Endothelial cell of umbilical vein (primary cell): Measurements from ENCODE around the gene CDKN2B-AS1. TPM values are rescaled to one million over a fixed set of nuclear protein-coding genes. Genes with fewer than 3 reads are reported as not detected.
A peak's percentile ranks its signal among the peaks of the same experiment; 100 is the strongest.

Source experiments
- Bru-seq: library from RNA; stranded (reverse); fragments of 400-500 nt; gene quantifications from one replicate; lab custom pipeline; 2021; lab: Mats Ljungman, UMichigan
- BruChase-seq, 2 experiments: library from RNA; stranded (reverse); fragments of 400-500 nt; gene quantifications; one replicate each; lab custom pipeline; 2021; lab: Mats Ljungman, UMichigan
- BruUV-seq: library from RNA; stranded (reverse); fragments of 400-500 nt; replicated peaks from 2 replicates; lab custom pipeline; 2021; lab: Mats Ljungman, UMichigan
- CTCF ChIA-PET: fragments of 300-600, 350-600 bp; sonication (Branson Sonifier 250); formaldehyde crosslinking; loops from one replicate; lab custom pipeline; 2021; ENCODE audit warnings: antibody characterized with exemption, inconsistent platforms; lab: Charles Lee
- POLR2A ChIA-PET: fragments of 300-600, 350-600 bp; sonication (Branson Sonifier 250); formaldehyde crosslinking; loops from one replicate; lab custom pipeline; 2021; ENCODE audit warnings: antibody characterized with exemption, inconsistent platforms; lab: Charles Lee
- DNase-seq: peaks from one replicate; pipeline ENCODE4 v3.0.0-alpha.2; 2011; ENCODE audit warnings: low read depth, low spot score
- FAIRE-seq: peaks from 2 replicates; lab custom pipeline; 2011; peaks lifted over from hg19 to GRCh38; lab: Jason Lieb, UNC
- H2AFZ ChIP-seq: 2 replicates; pipeline ENCODE4 v1.6.0; 2012; ENCODE audit warnings: low read depth, low read length, control low read depth, inconsistent platforms
- H3K27ac ChIP-seq: 2 replicates; pipeline ENCODE4 v1.5.1; 2011; ENCODE audit warnings: low read depth, mild to moderate bottlenecking, control low read depth, low read length, moderate library complexity; ENCODE audit not compliant: insufficient read depth
- H3K27me3 ChIP-seq, 2 experiments: 2 replicates each; pipeline versions ENCODE4 v1.6.0 to v1.6.1; 2011; ENCODE audit warnings: low read length in 2 of 2, mixed read lengths in 1 of 2; ENCODE audit not compliant: control insufficient read depth in 2 of 2, insufficient read depth in 2 of 2
- H3K36me3 ChIP-seq, 2 experiments: 2 replicates in 1 of 2; 3 replicates in 1 of 2; pipeline ENCODE4 v1.5.1; 2011; ENCODE audit warnings: low read length in 2 of 2, mild to moderate bottlenecking in 1 of 2, moderate library complexity in 1 of 2; ENCODE audit not compliant: control insufficient read depth in 2 of 2, insufficient read depth in 2 of 2; ENCODE audit errors: extremely low read depth in 1 of 2
- H3K4me1 ChIP-seq: 3 replicates; pipeline ENCODE4 v1.5.1; 2011; ENCODE audit warnings: mild to moderate bottlenecking, low read length; ENCODE audit not compliant: control insufficient read depth, insufficient read depth; ENCODE audit errors: extremely low read depth
- H3K4me2 ChIP-seq: 2 replicates; pipeline ENCODE4 v1.6.1; 2011; ENCODE audit warnings: low read length, control low read depth, mixed read lengths; ENCODE audit not compliant: insufficient read depth
- H3K4me3 ChIP-seq, 3 experiments: fragments of 200-600 bp in 1 of 3; sonication (generic), shearing (Covaris generic) in 1 of 3; replicated peaks in 1 of 3; 2 replicates each; pipeline ENCODE4 v1.5.1; 2011 to 2016; ENCODE audit warnings: control low read depth in 3 of 3, low read length in 3 of 3, mild to moderate bottlenecking in 2 of 3, inconsistent platforms in 1 of 3, low read depth in 1 of 3, moderate library complexity in 1 of 3; ENCODE audit not compliant: insufficient read depth in 1 of 3
- H3K79me2 ChIP-seq: 2 replicates; pipeline ENCODE4 v1.6.0; 2012; ENCODE audit warnings: low read length, inconsistent platforms; ENCODE audit not compliant: control insufficient read depth, insufficient read depth
- H3K9ac ChIP-seq: replicated peaks from 2 replicates; pipeline ENCODE3; 2011; ENCODE audit warnings: low read length, control low read depth; ENCODE audit not compliant: insufficient read depth; ENCODE audit errors: extremely low read depth
- H3K9me1 ChIP-seq: replicated peaks from 3 replicates; pipeline ENCODE4 v1.6.0; 2011; ENCODE audit warnings: mild to moderate bottlenecking, low read length; ENCODE audit not compliant: control insufficient read depth, insufficient read depth; ENCODE audit errors: extremely low read depth
- H3K9me3 ChIP-seq: replicated peaks from 2 replicates; pipeline ENCODE4 v1.5.1; 2012; ENCODE audit warnings: low read length, inconsistent platforms; ENCODE audit not compliant: control insufficient read depth, insufficient read depth
- H4K20me1 ChIP-seq: replicated peaks from 2 replicates; pipeline ENCODE3; 2011; ENCODE audit warnings: mild to moderate bottlenecking, low read length; ENCODE audit not compliant: control insufficient read depth, insufficient read depth; ENCODE audit errors: extremely low read depth
- GATA2 ChIP-seq: IDR thresholded peaks from 2 replicates; pipeline ENCODE4 v1.7.0; 2011; ENCODE audit warnings: low read depth, mild to moderate bottlenecking, moderate library complexity, mixed read lengths, low read length; ENCODE audit not compliant: insufficient read length, insufficient read depth
- dilution Hi-C: fragments of 300-500 bp; cut with MboI; formaldehyde crosslinking; loops from one replicate; pipeline ENCODE4 v1.15.0; 2019; ENCODE audit warnings: low sequenced_read_pairs; ENCODE audit not compliant: extremely low pct_ligation_motif_present
- intact Hi-C: fragments of 100-400 bp; cut with micrococcal nuclease; formaldehyde crosslinking; loops from one replicate; pipeline ENCODE4 v1.10.0; 2022
- long read RNA-seq: library from polyadenylated mRNA; stranded (forward); transcript quantifications from one replicate; pipeline ENCODE4 v2.0.0, GENCODE V29; 2021
- polyA minus RNA-seq, 3 experiments: library from RNA; depleted of rRNA, polyadenylated mRNA; stranded (reverse); fragments of >200 nt; gene quantifications; 1 replicate in 1 of 3; 2 replicates in 2 of 3; pipeline ENCODE4 v1.2.3, GENCODE V29; 2011
- polyA plus RNA-seq, 4 experiments: library from polyadenylated mRNA; depleted of rRNA in 3 of 4; stranded (reverse) in 3 of 4; unstranded in 1 of 4; fragments of >200 nt; gene quantifications; 2 replicates each; pipeline versions ENCODE4 v1.2.1 to v1.2.3, GENCODE V29; 2011 to 2012; ENCODE audit warnings: missing spikeins in 1 of 4
- total RNA-seq: library from RNA; stranded (reverse); gene quantifications from 2 replicates; pipeline ENCODE4 v1.2.3, GENCODE V29; 2021
- TF ChIP-seq, protein P1 (sequence below), 2 donors: IDR thresholded peaks; 1 replicate in 1 of 2; 2 replicates in 1 of 2; pipeline ENCODE4 v1.5.1; 2011; ENCODE audit warnings: low read length in 2 of 2, mild to moderate bottlenecking in 2 of 2, moderate library complexity in 2 of 2, control low read depth in 1 of 2, inconsistent platforms in 1 of 2, low read depth in 1 of 2; ENCODE audit not compliant: insufficient read depth in 1 of 2; ENCODE audit errors: extremely low read depth in 1 of 2

CDKN2B-AS1 gene
- 1.9 and 2.4 TPM in 2 replicates for total RNA-seq
- polyA plus RNA-seq, result 0.27 and 0.44 TPM in 2 replicates
- polyA plus RNA-seq (2011; cell fraction: cytosol; rRNA removed), result 0.22 and 0.47 TPM in 2 replicates
- polyA plus RNA-seq (2011; cell fraction: nucleus; rRNA removed), result 3.1 and 3.8 TPM in 2 replicates
- polyA plus RNA-seq (2012), result 0.61 and 1.1 TPM in 2 replicates
- polyA minus RNA-seq, result 1.8 and 2.7 TPM in 2 replicates
- polyA minus RNA-seq (2011; cell fraction: cytosol; rRNA and poly(A)+ RNA removed), result 5.3 TPM
- 5.0 and 10.3 TPM in 2 replicates for polyA minus RNA-seq (2011; cell fraction: nucleus; rRNA and poly(A)+ RNA removed)
- Bru-seq, nascent RNA, result percentile 42 among the genes with signal in this experiment
- BruChase-seq, experiment 1, labeled RNA remaining after a 6-hour chase, result percentile 32 among the genes with signal in this experiment
- BruChase-seq, experiment 2, labeled RNA remaining after a 2-hour chase, result percentile 44 among the genes with signal in this experiment
- long read RNA-seq, partial matches to known transcripts, result 0 of 3 reads
- long read RNA-seq, other reads (novel, unspliced or antisense), result 2 of 3 reads

DNA sequence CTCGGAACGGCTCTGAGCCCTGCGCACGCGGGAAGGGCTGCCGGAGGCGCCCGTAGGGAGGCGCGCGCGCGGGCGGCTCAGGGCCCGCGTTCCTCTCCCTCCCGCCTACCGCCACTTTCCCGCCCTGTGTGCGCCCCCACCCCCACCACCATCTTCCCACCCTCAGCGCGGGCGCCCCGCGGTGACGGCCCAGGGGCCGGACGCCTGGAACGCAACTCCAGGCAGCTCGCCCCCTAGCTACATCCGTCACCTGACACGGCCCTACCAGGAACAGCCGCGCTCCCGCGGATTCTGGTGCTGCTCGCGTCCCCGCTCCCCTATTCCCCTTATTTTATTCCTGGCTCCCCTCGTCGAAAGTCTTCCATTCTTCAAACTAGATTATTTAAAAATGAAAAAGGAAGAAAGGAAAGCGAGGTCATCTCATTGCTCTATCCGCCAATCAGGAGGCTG lies at the start of gene CDKN2B-AS1:
TSS of gene CDKN2B-AS1 (plus strand) at position 236 of the 450 bp plus-strand sequence.
- no TSS peak for BruUV-seq
- TF ChIP-seq GATA2, result no peak
- TF ChIP-seq, protein P1, sequence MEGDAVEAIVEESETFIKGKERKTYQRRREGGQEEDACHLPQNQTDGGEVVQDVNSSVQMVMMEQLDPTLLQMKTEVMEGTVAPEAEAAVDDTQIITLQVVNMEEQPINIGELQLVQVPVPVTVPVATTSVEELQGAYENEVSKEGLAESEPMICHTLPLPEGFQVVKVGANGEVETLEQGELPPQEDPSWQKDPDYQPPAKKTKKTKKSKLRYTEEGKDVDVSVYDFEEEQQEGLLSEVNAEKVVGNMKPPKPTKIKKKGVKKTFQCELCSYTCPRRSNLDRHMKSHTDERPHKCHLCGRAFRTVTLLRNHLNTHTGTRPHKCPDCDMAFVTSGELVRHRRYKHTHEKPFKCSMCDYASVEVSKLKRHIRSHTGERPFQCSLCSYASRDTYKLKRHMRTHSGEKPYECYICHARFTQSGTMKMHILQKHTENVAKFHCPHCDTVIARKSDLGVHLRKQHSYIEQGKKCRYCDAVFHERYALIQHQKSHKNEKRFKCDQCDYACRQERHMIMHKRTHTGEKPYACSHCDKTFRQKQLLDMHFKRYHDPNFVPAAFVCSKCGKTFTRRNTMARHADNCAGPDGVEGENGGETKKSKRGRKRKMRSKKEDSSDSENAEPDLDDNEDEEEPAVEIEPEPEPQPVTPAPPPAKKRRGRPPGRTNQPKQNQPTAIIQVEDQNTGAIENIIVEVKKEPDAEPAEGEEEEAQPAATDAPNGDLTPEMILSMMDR (IDR thresholded peaks at IDR 0.05; ENCODE audit: extremely low read depth in 1 of 2, insufficient read depth in 1 of 2, low read depth in 1 of 2, low read length in 2 of 2), result peak in 1 of 2 donors; percentile 23
- ChIA-PET CTCF (interaction anchor here (0.6 to 4.7 kb wide), 17 partner anchors 9 to 458 kb away, joined by 3 to 68 read pairs (median 4); partner anchors contain the start of gene CDKN2B), POLR2A (interaction anchor here (1.0 to 1.5 kb wide), 2 partner anchors 14 to 183 kb away, joined by 3 to 8 read pairs; partner anchors contain the start of gene CDKN2B)
- H3K9ac ChIP-seq, result peak within 1 kb of the TSS; percentile 85
- peak within 1 kb of the TSS; percentile 75 for H3K27ac ChIP-seq
- FAIRE-seq (peak; percentile 42), DNase-seq (peak; percentile 74)
- dilution Hi-C loops (no loop called here), intact Hi-C loops (loop anchor here (1.0 kb wide), 2 partner anchors 15 to 180 kb away; partner anchors contain the start of gene CDKN2B)
- H4K20me1 ChIP-seq, result no peaks in the 10 kb centered on the region
- peak within 1 kb of the TSS; percentile 97 for H2AFZ ChIP-seq
- no peaks in the 10 kb centered on the region for H3K9me3 ChIP-seq
- H3K27me3 ChIP-seq, result peaks cover under 1 to 8% of the 10 kb centered on the region in 2 experiments
- no peaks in the 10 kb centered on the region for H3K9me1 ChIP-seq
- no peaks in the 10 kb centered on the region for H3K79me2 ChIP-seq
- H3K36me3 ChIP-seq, result no peaks in the 10 kb centered on the region
- peaks cover 13% of the 10 kb centered on the region for H3K4me1 ChIP-seq
- peak within 1 kb of the TSS; percentile 80 for H3K4me2 ChIP-seq
- H3K4me3 ChIP-seq, result peak within 1 kb of the TSS; percentile 64 to 97 (median 94)
